Thymus (tissue), 11 donors: ENCODE measurements around the gene CDCP1. TPM values are rescaled to one million over a fixed set of nuclear protein-coding genes. Genes with fewer than 3 reads are reported as not detected.
"Not testable (repeated sequence)": the region's sequence is repeated elsewhere in the genome, so short reads cannot be mapped to it uniquely, and the experiment has no call there.

ENCODE experiments used
- DNase-seq, 9 donors: peaks; one replicate each; pipeline ENCODE4 v3.0.0-alpha.2; 2013; ENCODE audit warnings: low spot score in 9 of 9, low read depth in 6 of 9, missing footprints in 1 of 9
- H3K27ac ChIP-seq, 2 donors: one replicate each; pipeline ENCODE4 v1.5.1; 2013; ENCODE audit warnings: control low read depth in 1 of 2, low read depth in 1 of 2, low read length in 1 of 2, mild to moderate bottlenecking in 1 of 2, moderate library complexity in 1 of 2
- H3K27me3 ChIP-seq, 2 donors: one replicate each; pipeline ENCODE4 v1.5.1; 2013; ENCODE audit warnings: low read length in 1 of 2; ENCODE audit not compliant: control insufficient read depth in 2 of 2, insufficient read depth in 1 of 2
- H3K36me3 ChIP-seq, 2 donors: one replicate each; pipeline ENCODE4 v1.5.1; 2013; ENCODE audit warnings: low read length in 1 of 2, mild to moderate bottlenecking in 1 of 2, moderate library complexity in 1 of 2; ENCODE audit not compliant: control insufficient read depth in 2 of 2, insufficient read depth in 2 of 2
- H3K4me1 ChIP-seq, 2 donors: one replicate each; pipeline ENCODE4 v1.5.1; 2013; ENCODE audit warnings: low read length in 2 of 2; ENCODE audit not compliant: control insufficient read depth in 2 of 2, insufficient read depth in 2 of 2
- H3K4me3 ChIP-seq, 2 donors: one replicate each; pipeline ENCODE4 v1.5.1; 2013; ENCODE audit warnings: low read length in 2 of 2, control low read depth in 1 of 2, mild to moderate bottlenecking in 1 of 2
- H3K9me3 ChIP-seq, 2 donors: one replicate each; pipeline ENCODE4 v1.5.1; 2013; ENCODE audit warnings: low read length in 1 of 2, mild to moderate bottlenecking in 1 of 2; ENCODE audit not compliant: control insufficient read depth in 2 of 2, insufficient read depth in 1 of 2
- WGBS: extraction: QIAGEN DNeasy Blood & Tissue Kit; methylation state at CpG from one replicate; pipeline ENCODE4 v1.1.7; 2013; 5-methylcytosine and 5-hydroxymethylcytosine counted together
- polyA plus RNA-seq: library from polyadenylated mRNA; stranded (reverse); fragments of 200-250 nt; gene quantifications from one replicate; pipeline ENCODE4 v1.2.3, GENCODE V29; 2013
- total RNA-seq: library from RNA; stranded (reverse); fragments of 120-200 nt; gene quantifications from one replicate; pipeline ENCODE4 v1.2.4, GENCODE V29; 2013
- donor health status: healthy.

The CDCP1 gene
- total and polyA plus RNA-seq, 2 donors: 0.52 to 2.3 TPM

- DNase-seq: no peak
- Histone ChIP-seq H3K4me3 (no peak overlapping the region), H3K27me3 (no peaks in the 10 kb centered on the region), H3K36me3 (no peaks in the 10 kb centered on the region), H3K9me3 (no peaks in the 10 kb centered on the region), H3K27ac (no peak overlapping the region), H3K4me1 (peaks cover 0 to 2% of the 10 kb centered on the region in 2 donors)
- WGBS: 90% methylated on average over 4 of the region's 4 CpGs
These were observed 85.8 kb downstream of the CDCP1 start for GRCh38 chr3:45060165-45060892.

DNA sequence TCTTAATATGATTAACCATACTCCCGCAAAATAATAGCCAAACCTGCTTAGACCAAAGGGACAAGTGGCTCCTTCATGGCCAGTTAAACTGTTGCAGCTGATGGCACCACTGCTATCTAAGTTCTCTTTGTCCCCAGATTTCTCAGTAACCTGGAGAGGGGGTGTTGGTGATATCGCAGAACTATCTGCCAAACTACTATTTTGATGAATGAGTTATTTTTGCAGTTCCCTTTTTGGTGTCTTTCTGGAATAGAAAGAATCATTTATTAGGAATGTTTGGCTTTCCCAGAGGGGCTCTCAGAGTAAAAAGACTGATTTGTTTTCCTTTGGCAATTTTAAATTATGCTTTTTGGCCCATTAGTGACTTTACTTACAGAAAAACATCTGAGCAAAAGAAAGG, 87.0 kb downstream of the CDCP1 start:
- 97% methylated on average over 2 of the region's 2 CpGs for WGBS
- H3K36me3 ChIP-seq: no peaks in the 10 kb centered on the region
- H3K9me3 ChIP-seq: no peaks in the 10 kb centered on the region
- no peak overlapping the region for H3K27ac ChIP-seq
- DNase-seq: no peak
- no peak overlapping the region for H3K4me3 ChIP-seq
- H3K27me3 ChIP-seq: no peaks in the 10 kb centered on the region
- H3K4me1 ChIP-seq: no peaks in the 10 kb centered on the region

GRCh38 chr3:45057557-45057956, 88.6 kb downstream of the CDCP1 start:
- WGBS: 96% methylated on average over 3 of the region's 3 CpGs
- H3K27ac ChIP-seq: no peak overlapping the region
- no peaks in the 10 kb centered on the region for H3K9me3 ChIP-seq
- no peak for DNase-seq
- no peaks in the 10 kb centered on the region for H3K27me3 ChIP-seq
- no peaks in the 10 kb centered on the region for H3K4me1 ChIP-seq
- H3K4me3 ChIP-seq: no peak overlapping the region
- no peaks in the 10 kb centered on the region for H3K36me3 ChIP-seq

DNA sequence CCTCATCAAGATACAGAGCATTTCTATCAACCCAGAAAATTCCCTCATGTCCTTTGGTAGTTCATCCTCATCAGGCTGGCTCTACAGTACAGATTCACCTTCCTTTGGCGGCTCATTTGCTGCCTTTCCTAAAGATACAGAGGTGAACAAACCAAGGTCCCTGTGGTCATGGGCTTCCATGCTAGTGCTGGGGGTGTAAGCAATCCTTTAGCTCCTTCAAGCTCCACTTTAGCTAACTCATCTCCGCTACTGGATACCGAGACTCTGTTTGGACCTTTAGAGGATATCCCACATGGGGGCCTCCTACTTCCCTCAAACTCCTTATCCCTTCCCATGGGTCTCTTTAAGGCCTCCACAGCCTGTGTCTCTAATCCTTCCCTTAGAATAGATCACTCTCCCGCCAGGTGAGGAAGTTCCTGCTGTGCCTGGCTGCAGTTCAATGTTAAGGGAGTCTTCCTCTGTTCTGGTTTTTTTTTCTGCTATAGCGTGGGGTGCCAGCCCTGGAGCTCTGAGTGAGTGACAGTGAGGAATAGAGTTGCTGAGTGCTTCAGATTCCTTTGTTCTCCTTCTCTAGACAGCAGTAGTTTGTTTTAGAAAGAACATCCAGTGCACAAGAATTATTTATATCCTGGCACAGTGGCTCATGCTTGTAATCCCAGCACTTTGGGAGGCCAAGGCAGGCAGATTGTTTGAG, 89.4 kb downstream of the CDCP1 start:
- H3K27ac ChIP-seq: no peak overlapping the region
- H3K4me3 ChIP-seq: no peak overlapping the region
- no peaks in the 10 kb centered on the region for H3K27me3 ChIP-seq
- 90% methylated on average over 5 of the region's 5 CpGs for WGBS
- H3K36me3 ChIP-seq: no peaks in the 10 kb centered on the region
- DNase-seq: no peak
- no peaks in the 10 kb centered on the region for H3K9me3 ChIP-seq
- H3K4me1 ChIP-seq: no peaks in the 10 kb centered on the region

GRCh38 chr3:45055411-45056143, 90.6 kb downstream of the CDCP1 start:
- Histone ChIP-seq H3K4me1 (no peaks in the 10 kb centered on the region), H3K9me3 (no peaks in the 10 kb centered on the region), H3K27ac (no peak overlapping the region), H3K36me3 (no peaks in the 10 kb centered on the region), H3K27me3 (no peaks in the 10 kb centered on the region), H3K4me3 (no peak overlapping the region)
- 84% methylated on average over 7 of the region's 7 CpGs for WGBS
- peak in 3 of 9 donors; percentile 54 to 77 (median 61) for DNase-seq

DNA sequence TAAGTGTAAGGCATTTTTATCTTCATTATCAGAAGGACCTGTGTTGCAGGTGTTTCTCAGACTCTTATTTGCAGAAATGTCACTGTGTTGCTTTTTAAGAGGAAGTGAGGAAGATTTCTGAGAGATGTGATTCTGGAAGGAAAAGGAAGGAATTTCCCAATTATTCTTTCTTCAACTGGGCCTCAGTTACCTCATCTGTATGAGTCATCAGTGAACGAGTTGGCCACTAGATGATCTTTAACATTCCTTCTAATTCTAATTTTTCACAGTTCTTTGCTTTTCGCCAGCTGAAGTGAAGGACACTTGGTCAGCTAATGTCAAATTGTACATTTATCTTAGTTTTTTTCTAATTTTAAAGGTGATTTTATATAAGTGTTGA, 91.2 kb downstream of the CDCP1 start:
- no peak for DNase-seq
- Histone ChIP-seq H3K27me3 (no peaks in the 10 kb centered on the region), H3K27ac (no peak overlapping the region), H3K4me3 (no peak overlapping the region), H3K9me3 (no peaks in the 10 kb centered on the region), H3K4me1 (no peaks in the 10 kb centered on the region), H3K36me3 (no peaks in the 10 kb centered on the region)
- 83% methylated on average over 2 of the region's 2 CpGs for WGBS

- H3K4me3 ChIP-seq: no peak overlapping the region
- H3K9me3 ChIP-seq: no peaks in the 10 kb centered on the region
- peaks cover 0 to under 1% of the 10 kb centered on the region in 2 donors for H3K27me3 ChIP-seq
- no peak for DNase-seq
- H3K27ac ChIP-seq: no peak overlapping the region
- no peaks in the 10 kb centered on the region for H3K36me3 ChIP-seq
- no peaks in the 10 kb centered on the region for H3K4me1 ChIP-seq
- 81% methylated on average over 3 of the region's 3 CpGs for WGBS
These were observed 91.9 kb downstream of the CDCP1 start for GRCh38 chr3:45054196-45054857.

DNA sequence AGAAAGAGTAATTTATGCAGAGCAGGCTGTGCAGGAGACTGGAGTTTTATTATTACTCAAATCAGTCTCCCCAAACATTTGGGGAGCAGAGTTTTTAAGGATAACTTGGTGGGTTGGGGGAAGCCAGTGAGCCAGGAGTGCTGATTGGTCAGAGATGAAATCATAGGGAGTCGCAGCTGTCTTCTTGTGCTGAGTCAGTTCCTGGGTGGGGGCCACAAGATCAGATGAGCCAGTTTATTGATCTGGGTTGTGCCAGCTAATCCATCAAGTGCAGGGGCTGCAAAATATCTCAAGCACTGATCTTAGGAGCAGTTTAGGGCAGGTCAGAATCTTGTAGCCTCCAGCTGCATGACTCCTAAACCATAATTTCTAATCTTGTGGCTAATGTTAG, 92.4 kb downstream of the CDCP1 start:
- not testable (repeated sequence) for H3K27ac ChIP-seq, H3K27me3 ChIP-seq, H3K4me1 ChIP-seq, H3K36me3 ChIP-seq, H3K9me3 ChIP-seq, DNase-seq, H3K4me3 ChIP-seq
- 70% methylated on average over 1 of the region's 1 CpG for WGBS

GRCh38 chr3:45051685-45052084, 94.5 kb downstream of the CDCP1 start:
- no peaks in the 10 kb centered on the region for H3K4me1 ChIP-seq
- no peak overlapping the region for H3K4me3 ChIP-seq
- H3K9me3 ChIP-seq: no peaks in the 10 kb centered on the region
- no peaks in the 10 kb centered on the region for H3K36me3 ChIP-seq
- H3K27me3 ChIP-seq: peaks cover 0 to 8% of the 10 kb centered on the region in 2 donors
- DNase-seq: no peak
- no peak overlapping the region for H3K27ac ChIP-seq
- 96% methylated on average over 6 of the region's 6 CpGs for WGBS
